NCI-H510A (cell line): ENCODE data around the gene RAF1.
"Not testable (repeated sequence)": the region's sequence is repeated elsewhere in the genome, so short reads cannot be mapped to it uniquely, and the experiment has no call there.

Experiments
- DNase-seq: peaks from one replicate; lab custom pipeline; 2025; lab: John Stamatoyannopoulos, UW

Gene RAF1

DNA sequence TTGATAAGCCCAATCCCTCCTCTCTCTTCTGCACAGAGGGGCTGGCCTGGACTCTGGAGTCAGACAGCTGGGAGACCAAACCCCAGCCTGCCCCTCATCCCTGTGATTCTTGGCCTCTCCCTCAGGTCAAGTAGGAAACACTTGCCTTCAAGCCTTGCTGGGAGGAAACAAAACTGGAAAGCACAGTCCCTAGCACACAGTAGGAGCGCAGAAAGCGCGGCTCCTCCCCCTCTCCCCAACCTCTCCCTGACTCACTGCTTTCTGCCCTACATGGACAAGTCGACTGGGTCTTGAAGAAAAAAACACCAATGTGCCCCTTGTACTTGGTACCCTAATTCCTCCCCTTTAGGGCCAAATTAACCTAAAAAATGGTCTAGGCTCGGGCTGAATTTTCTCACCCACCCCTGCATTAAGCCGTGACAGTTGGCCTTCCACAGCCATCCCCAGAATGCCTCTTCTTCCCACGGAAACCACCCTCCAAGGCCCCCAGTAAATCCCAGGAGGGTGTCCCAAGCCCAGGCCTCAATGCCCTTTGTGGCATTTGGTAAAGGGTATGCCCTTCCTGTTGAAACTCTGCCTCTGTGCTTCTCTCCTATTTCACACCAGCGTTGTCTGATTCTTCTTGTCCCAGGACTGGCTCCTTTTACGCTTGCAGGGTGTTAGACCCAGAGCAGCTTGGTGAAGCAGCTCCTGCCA is 11.3 kb upstream of the RAF1 start:
- DNase-seq = no peak

DNA sequence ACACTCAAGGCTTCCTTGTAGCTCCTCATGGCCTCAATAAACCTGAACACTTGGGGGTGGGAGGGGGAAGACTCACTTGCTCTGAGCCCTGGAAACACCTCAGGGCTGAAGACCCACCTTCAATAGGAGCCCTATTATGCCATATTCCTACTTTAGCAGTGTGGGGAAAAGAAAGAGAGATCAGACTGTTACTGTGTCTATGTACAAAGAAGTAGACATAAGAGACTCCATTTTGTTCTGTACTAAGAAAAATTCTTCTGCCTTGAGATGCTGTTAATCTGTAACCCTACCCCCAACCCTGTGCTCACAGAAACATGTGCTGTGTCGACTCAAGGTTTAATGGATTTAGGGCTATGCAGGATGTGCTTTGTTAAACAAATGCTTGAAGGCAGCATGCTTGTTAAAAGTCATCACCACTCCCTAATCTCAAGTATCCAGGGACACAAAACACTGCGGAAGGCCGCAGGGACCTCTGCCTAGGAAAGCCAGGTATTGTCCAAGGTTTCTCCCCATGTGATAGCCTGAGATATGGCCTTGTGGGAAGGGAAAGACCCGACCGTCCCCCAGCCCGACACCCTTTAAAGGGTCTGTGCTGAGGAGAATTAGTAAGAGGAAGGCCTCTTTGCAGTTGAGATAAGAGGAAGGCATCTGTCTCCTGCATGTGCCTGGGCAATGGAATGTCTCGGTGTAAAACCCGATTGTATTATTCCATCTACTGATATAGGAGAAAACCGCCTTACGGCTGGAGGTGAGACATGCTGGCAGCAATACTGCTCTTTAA is 10.2 kb upstream of the RAF1 start:
- not testable (repeated sequence) for DNase-seq

DNA sequence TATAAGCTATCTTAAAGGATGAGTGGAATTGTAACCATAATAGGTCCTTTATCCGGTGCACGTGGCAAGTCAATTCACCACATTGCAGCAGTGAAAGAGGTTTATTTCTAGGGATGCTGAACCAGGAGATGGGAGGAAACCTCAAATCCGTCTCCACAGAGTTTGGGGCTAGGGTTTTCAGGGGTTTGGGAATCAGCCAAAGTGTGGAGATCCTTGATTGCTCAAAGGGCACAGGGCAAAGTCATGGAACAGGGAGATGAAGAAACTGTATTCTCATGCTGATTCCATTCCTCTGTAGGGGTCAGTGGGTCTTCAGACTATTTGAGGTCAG is 7.2 kb upstream of the RAF1 start:
- DNase-seq = no peak

DNA sequence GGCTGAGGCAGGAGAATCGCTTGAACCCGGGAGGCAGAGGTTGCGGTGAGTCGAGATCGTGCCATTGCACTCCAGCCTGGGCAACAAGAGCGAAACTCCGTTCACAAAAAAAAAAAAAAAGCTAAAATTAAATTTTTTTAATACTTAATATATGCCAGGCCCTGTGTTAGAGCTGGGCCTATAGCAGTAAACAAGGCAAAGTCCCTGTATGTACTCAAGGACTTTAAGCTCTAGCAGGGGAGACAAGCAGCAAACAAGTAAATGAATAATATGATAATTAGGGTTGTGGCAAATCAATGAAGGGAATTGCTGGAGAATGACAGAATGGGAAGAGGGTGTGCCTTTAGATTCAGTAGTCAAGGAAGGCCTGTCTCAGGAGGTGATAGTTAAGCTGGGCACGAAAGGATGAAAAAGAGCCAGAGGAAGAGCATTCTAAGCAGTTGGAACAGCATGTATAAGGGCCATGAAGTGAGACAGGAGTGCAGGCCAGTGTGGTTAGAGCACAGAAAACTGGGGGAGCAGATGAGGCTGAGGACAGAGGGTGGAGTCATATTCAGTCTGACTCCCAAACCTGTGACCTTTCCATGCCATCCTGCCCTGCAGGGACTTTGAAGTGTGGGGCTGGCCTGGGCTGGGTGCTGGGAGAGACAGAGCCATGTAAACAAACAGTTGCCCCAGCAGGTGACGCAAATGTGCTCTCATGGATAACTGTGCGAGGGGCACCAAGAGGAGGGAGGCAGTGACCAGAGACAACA is 6.6 kb upstream of the RAF1 start:
- DNase-seq = peak; percentile 5

DNA sequence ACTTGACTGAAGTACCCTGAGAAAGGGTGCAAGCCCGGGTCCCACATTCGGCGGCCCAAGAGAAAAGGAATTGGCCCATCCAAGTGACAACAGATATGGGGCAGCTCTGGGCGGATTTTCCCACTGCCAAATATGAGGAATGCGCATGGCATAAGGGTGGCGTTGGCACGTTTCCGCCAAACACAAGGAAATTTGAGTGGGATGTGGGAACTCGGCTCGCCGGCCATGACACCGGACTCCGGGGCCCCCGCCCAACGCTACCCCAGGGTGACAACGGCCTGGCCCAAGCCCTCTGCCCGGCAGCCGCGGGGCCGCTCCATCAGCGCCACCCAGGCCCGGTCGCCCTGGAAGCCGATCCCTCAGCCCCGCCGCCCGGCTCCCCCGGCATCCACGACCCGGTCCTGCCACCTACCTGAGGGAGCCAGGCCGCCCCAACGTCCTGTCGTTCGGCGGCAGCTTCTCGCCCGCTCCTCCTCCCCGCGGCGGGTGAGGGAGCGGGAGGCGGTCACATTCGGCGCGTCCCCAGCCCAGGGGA is 449 bp downstream of the RAF1 start:
- DNase-seq = peak; percentile 27

DNA sequence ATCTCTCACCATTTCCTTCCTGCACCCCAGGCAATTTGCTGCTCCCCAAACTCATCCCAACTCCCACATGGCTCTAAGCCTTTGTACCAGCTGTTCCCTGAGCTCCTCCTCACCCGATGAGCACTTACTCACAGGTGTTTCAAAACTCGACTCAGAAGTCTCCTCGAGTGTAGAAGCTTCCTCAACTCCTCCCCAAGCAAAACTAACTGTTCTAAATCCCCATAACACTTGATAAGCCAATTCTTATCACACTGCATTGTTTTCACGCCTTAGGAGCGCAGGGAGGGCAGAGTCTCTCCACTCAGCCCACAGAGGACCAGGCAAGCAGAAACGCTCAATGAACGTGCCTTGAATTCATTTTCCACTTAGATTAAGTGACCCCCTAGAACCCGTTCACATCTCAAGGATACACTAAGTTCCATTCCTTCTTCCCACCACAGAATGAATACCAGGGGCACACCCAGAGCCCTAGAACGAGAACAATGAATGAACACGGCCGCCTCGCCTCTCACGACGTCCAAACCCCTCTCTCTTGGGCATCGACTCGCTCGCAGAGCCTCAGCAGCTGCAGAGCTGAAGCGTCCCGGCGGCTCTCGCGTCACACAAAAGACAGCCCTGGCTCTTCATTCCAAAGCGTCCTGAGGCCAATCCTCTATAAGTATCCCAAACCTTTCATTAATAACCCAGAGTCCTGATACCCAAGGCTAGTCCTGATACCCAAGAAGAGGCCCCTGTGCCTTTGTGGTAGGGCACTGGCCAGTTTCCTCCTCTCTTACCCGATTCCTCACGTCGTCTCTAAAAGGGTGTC is 1.1 kb downstream of the RAF1 start:
- DNase-seq = peak; percentile 2

DNA sequence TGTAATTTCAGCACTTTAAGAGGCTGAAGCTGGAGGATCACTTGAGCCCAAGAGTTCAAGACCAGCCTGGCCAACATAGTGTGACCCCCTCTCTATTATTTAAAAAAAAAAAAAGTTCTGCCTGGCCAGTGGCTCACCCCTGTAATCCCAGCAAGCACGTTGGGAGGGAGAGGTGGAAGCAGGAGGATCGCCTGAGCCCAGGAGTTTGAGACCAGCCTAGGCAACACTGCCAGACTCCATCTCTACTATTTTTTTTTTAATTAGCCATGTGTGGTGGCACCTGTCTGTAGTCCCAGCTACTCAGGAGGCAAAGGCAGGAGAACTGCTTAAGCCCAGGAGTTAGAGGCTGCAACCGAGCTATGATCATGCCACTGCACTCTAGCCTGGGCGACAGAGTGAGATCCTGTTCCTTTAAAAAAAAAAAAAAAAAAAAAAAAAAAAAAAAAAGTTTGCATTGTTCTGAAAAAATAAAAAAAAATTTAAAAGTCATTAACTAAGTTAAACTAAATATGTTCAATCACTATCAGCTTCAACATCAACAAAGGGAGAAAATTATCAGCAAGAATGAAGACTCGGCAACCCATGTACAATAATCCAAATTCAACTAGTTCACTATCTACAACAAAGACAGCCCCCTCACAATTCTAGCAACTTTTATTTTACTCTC is 1.9 kb downstream of the RAF1 start:
- DNase-seq = no peak

DNA sequence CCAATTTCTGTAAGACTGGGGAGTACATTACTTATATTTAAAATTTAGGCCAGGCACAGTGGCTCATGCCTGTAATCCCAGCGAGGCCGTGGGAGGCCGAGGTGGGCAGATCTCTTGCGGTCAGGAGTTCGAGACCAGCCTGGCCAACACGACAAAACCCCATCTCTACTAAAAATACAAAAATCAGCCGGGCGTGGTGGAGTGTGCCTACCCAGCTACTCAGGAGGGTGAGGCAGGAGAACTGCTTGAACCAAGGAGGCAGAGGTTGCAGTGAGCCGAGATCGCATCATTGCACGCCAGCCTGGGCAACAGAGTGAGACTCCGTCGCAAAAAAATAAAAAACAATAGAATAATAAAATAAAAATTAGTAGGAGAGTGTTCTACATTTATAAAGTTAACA is 2.5 kb downstream of the RAF1 start:
- DNase-seq = not testable (repeated sequence)

DNA sequence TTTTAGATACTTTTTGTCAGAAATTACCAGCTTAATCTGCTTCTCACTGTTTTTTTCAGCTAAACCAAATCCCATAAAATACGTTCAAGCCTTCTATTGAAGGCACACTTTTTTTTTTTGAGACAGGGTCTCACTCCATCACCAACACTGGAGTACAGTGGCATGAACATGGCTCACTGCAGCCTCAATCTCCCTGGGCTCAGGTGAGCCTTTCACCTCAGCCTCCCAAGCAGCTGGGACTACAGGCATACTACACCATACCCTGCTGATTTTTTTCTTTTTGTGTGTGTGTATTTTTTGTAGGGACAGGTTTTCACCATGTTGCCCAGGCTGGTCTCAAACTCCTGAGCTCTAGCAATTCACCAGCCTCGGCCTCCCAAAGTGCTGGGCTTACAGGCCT is 3.7 kb downstream of the RAF1 start:
- no peak for DNase-seq

DNA sequence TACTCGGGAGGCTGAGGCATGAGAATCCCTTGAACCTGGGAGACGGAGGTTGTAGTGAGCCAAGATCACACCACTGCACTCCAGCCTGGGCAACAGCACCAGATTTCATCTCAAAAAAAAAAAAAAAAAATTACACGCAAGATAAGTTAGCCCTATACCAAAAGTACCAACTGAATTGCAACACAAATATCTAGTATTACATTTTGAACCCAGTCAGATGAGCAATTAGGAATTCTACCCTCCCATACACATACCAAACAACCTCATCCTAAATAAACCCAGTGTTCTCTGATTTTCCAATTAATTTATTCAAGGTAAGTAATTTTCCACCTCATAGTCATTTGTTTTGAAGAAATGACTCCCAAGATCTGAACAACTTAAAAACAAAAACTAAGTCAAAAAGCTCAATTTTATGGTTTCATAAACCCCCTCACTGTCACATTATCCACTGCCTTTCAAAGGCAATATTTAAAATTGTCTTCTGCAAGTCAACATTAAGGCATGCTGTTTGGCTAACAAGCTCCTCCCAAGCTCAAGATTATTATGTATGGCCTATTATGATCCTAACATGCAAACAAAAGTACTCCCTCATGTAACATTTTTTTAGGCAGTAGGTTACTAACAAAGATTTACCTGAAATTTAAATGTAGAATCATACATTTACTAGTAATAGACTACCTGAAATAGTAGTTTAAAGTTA is 4.5 kb downstream of the RAF1 start:
- no peak for DNase-seq

DNA sequence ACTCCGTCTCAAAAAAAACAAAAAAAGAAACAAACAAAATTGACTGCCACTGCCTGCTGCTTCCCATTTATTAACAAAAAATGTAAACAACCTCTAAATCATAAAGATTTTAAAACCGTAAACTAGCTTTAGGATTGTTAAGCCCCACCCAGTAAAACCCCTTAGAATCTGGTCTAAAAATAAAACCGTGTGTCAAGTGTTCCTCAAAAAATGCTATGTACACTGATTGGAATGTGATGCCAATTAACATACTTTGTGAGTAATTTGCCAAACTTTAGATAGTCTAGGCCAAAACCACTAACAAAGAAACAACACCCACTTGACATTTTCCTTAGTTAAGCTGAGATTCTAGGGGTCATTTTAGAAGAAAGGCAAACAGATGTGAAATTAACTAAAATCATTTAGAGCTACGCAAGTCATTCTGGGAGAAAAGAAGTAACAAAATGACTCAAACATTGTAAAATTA is 5.3 kb downstream of the RAF1 start:
- no peak for DNase-seq

DNA sequence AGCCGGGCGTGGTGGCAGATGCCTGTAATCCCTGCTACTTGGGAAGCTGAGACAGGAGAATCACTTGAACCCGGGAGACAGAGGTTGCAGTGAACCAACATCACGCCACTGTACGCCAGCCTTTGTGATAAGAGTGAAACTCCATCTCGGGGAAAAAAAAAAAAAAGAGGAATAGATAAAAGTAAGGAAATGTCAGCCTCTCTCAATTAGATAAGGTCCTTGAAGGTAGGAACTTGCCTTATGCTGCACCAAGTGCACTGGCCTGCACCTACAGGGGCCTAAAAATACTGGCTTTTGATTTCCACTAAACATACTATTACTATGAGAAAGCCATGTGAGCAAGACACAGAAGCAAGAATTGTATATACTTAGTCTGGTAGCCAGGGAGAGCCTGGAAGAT is 7.1 kb downstream of the RAF1 start:
- DNase-seq = no peak

DNA sequence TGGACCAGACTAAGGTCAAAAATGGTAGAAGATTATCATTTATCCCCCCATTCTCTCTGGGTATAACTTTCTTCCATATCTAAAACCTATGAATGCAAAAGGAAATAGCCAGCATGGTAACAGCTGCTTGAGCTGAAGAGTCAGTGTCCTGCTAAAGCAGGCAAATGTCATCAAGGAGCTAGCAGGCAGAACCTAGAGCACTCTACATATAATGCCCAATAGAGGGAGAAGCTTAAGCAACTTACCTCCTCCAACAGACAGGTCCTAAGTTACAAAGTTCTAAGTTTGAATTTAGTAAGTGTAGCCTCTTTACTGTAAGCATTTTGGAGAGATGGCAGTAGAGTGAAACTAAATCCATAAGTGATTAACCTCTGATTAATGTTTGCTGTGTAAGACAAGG is 7.7 kb downstream of the RAF1 start:
- DNase-seq = no peak

DNA sequence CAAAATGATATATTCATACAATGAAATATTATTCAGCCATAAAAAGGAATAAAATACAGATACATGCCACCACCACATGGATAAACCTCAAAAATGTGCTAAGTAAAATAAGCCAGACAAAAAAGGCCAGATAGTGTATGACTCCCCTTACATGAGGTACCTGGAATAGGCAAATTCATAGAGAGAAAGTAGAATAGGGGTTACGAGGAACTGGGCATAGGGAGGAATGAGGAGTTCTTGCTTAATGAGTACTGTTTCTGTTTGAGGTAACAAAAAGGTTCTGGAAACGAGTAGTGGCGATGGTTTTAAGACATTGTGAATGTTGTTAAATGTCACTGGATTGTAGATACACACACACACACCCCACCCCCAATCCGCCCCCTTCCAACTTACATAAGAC is 8.2 kb downstream of the RAF1 start:
- DNase-seq = no peak

DNA sequence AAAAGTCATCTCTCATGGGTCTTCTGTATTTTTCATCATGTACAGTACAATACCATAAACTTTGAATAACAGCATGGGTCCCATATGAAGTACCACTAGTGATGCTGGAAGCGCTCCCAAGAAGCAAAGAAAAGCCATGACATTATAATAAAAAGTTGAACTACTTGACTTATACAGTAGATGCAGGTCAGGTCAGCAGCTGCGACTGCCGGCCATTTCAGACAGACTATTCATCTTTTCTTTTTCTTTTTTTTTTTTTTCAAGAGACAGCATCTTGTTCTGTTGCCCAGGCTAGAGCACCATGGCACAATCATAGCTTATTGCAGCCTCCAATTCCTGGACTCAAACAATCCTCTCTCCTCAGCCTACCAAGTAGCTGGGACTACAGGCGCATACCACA is 10.2 kb downstream of the RAF1 start:
- DNase-seq = no peak

DNA sequence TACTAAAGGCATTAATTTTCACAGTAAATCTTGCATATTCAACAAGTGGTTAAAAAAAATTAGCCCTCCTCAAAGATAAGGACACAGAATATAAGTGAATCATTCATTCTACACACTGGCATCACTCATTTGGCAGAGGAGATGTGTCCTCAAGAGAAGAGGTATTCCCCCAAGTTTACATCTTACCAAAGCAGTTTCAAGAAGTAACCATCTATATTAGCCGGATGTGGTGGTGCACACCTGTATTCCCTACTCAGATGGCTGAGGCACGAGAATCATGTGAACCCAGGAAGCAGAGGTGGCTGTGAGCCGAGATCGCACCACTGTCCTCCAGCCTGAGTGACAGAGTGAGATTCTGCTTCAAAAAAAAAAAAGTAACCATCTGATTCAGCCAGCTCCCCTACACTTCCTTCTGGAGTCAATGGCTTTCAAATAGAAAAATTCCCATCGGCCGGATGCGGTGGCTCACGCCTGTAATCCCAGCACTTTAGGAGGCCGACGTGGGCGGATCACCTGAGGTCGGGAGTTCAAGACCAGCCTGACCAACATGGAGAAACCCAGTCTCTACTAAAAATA is 15.4 kb downstream of the RAF1 start:
- no peak for DNase-seq

DNA sequence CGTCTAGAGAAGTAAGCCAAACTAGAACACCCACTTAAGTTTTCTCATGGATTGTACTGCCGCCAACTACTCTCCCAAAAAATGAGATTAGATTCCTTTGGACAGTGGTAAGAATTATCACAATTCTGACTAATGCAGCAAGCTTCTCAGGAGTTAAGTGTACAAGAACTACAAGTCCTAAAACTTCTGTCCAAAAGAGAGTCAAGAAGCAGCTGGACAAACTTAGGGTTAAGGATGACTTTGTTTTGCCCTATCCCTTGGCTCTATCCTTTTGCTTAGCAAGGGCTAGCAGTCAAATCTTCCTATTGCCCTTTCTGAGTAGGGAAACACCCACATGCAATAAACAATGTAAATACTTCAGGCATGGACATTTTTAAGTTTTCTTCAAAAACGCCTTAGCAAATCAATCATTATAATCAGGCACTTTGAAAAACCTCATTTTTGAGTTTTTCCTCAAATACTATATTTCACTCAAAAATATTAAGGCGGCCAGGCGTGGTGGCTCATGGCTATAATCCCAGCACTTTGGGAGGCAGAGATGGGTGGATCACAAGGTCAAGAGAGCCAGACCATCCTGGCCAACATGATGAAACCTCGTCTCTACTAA is 19.5 kb downstream of the RAF1 start:
- no peak for DNase-seq

DNA sequence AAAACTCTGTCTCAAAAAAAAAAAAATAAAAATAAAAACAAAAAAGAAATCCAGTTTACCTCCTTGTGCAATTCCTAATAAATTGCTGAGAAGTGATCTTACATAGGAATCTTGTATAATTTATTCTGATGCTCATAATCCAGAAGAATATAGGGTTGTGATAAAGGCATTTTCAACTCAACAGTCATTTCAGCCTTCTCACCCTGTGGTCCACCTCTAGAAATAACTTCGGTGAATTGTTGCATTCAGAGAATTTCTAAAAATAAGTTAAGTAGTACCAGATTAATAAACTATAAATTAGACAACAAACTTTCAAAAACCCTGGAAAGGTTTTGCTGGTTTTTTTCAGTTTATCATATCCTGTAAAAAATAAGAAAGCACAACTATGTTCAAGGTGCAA is 20.2 kb downstream of the RAF1 start:
- no peak for DNase-seq

DNA sequence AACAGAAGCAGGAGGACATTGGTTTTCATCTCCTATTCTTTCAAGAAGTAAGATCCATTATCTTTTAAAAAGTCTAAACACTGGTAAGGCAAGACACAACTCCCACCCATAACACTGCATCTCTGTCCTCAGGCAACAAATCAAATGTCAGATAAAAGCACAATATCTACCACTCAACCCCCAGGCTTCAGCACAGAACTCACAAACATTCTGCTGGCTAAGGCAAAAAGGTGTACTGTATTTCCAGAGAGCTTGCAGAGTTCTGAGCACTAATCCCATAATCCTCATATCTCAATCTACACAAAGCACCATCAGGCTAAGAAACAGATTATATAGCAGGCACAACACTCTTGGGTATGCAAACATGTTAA is 20.9 kb downstream of the RAF1 start:
- no peak for DNase-seq

DNA sequence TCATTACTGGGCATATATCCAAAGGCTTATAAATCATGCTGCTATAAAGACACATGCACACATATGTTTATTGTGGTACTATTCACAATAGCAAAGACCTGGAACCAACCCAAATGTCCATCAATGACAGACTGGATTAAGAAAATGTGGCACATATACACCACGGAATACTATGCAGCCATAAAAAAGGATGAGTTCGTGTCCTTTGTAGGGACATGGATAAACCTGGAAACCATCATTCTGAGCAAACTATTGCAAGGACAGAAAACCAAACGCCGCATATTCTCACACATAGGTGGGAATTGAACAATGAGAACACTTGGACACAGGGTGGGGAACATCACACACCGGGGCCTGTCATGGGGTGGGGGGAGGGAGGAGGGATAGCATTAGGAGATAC is 23.1 kb downstream of the RAF1 start:
- DNase-seq = not testable (repeated sequence)
